ENCODE results near the gene BFAR. TPM values are rescaled to one million over a fixed set of nuclear protein-coding genes. Genes with fewer than 3 reads are reported as not detected.

Gene BFAR
- total RNA-seq, 1 experiment from 2014 or later = 91.7 TPM

- peaks cover 11 to 19% of the 10 kb centered on the region in 2 experiments for H3K4me1 Mint-ChIP-seq
- H3K36me3 Mint-ChIP-seq (ENCODE audit: insufficient read depth in 1 of 3, low read depth in 3 of 3) = peaks cover 27 to 62% (median 59%) of the 10 kb centered on the region in 3 experiments; a peak in 6 of 7 replicates
- no peak overlapping the region for H3K4me3 Mint-ChIP-seq
These were observed 5.7 kb upstream of the BFAR start for GRCh38 chr16:14627078-14627477.

More at GRCh38 chr16:14627078-14627477, 5.7 kb upstream of the BFAR start:
- Histone ChIP-seq H2AFZ (ENCODE audit: low read length) (no peak overlapping the region), H3K27ac (ENCODE audit: insufficient read length, low read depth, low read length) (no peak overlapping the region), H3K79me2 (ENCODE audit: insufficient read depth, low read length) (peaks cover 4% of the 10 kb centered on the region; the same call in 1 of the 2 replicates), H3K14ac (ENCODE audit: insufficient read depth, low read length) (no peak overlapping the region), H3K79me1 (ENCODE audit: insufficient read depth, low read depth, low read length, poor library complexity, severe bottlenecking) (no peaks in the 10 kb centered on the region), H3K4ac (ENCODE audit: low read depth, low read length) (no peak overlapping the region), H3K27me3 (ENCODE audit: insufficient read depth, low read length) (no peaks in the 10 kb centered on the region), H3K9me3 (ENCODE audit: control insufficient read depth, low read depth, low read length) (no peaks in the 10 kb centered on the region), H3T11ph (ENCODE audit: low read length) (no peak overlapping the region), H3K4me1 (ENCODE audit: insufficient read depth, low read length) (no peaks in the 10 kb centered on the region), H3K23ac (ENCODE audit: insufficient read length, low read depth, low read length) (no peak overlapping the region), H3K9ac (ENCODE audit: extremely low read depth, insufficient read length, low read length) (no peak overlapping the region), H3K18ac (ENCODE audit: insufficient read length, low read depth, low read length) (no peak overlapping the region), H2BK120ac (ENCODE audit: low read depth, low read length, poor library complexity, severe bottlenecking) (no peak overlapping the region), H3K23me2 (ENCODE audit: insufficient read length, low read depth, low read length, poor library complexity, severe bottlenecking) (peaks cover 7% of the 10 kb centered on the region), H2BK15ac (ENCODE audit: low read depth, low read length) (no peak overlapping the region), H3K56ac (ENCODE audit: insufficient read length, low read depth, low read length) (no peak overlapping the region), H2AK5ac (ENCODE audit: insufficient read length, low read length) (no peak overlapping the region), H3K4me2 (ENCODE audit: insufficient read depth, insufficient read length, low read length) (no peak overlapping the region), H4K5ac (ENCODE audit: insufficient read length, low read depth, low read length) (no peak overlapping the region), H4K20me1 (ENCODE audit: control insufficient read depth, insufficient read depth, insufficient read length) (no peaks in the 10 kb centered on the region), H4K91ac (ENCODE audit: insufficient read length, low read depth, low read length) (no peak overlapping the region), H2BK5ac (ENCODE audit: insufficient read length, low read length) (no peak overlapping the region), H2BK20ac (ENCODE audit: low read depth, low read length, poor library complexity, severe bottlenecking) (no peak overlapping the region), H2BK12ac (ENCODE audit: insufficient read length, low read depth, low read length) (no peak overlapping the region), H4K8ac (replicated peaks; ENCODE audit: insufficient read length, low read depth, low read length) (no peak overlapping the region)
- no CpG with 5 or more reads among the region's 4 CpGs for WGBS (ENCODE audit: extremely low coverage, insufficient read length, low lambda C conversion rate)
- TF ChIP-seq CTCF (conservative IDR thresholded peaks at IDR 0.05) = no peak
- no peak for DNase-seq
- Mint-ChIP-seq H3K27me3 (ENCODE audit: low read depth) (no peaks in the 10 kb centered on the region; the same call in 1 of the 2 replicates), H3K9me3 (no peaks in the 10 kb centered on the region), H3K27ac (no peak overlapping the region)
